ENCODE measurements around the gene TXNDC2. TPM values are rescaled to one million over a fixed set of nuclear protein-coding genes. Genes with fewer than 3 reads are reported as not detected.

TXNDC2 gene
- total RNA-seq, 2 experiments from 2014 or later: 0.30 TPM; not detected in 1

DNA sequence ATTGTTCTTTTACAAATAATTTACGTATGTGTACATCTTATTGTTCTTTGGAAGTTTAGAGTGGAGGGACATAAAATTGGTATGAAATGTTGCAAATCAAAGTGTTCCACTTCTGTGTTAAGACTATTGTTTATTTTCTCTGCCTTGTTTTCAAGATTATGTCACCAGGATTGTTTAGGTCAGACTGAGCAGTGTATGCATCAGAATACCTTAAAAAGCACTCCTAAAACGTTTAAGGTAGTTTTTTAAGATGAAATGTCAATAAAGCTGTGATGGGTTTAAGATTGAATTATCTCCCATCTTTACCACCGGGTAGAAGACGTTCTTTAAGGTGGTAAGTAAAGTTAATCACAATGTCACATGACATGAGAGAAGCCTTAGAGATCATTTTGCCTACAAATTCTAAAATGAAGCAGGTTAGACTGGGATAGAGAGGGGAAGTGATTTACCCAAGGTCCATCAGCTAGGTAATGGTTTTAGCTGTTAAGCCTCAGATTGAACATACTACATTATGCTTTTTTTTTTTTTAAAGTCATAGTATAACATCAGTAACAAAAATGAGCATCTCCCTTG, 38.7 kb downstream of the TXNDC2 start:
- Mint-ChIP-seq H3K4me3 (no peak overlapping the region), H3K36me3 (ENCODE audit: low read depth) (no peaks in the 10 kb centered on the region), H3K27me3 (no peaks in the 10 kb centered on the region), H3K27ac (no peak overlapping the region), H3K4me1 (peaks cover 42% of the 10 kb centered on the region), H3K9me3 (no peaks in the 10 kb centered on the region)
- ChIA-PET POLR2A (interaction anchor here (0.8 to 0.9 kb wide), 2 partner anchors 9 to 11 kb away, joined by 3 to 4 read pairs; partner anchors contain the start of gene VAPA), CTCF (interaction anchor here (0.7 to 1.5 kb wide), 2 partner anchors 9 to 11 kb away, joined by 3 to 5 read pairs; partner anchors contain the start of gene VAPA)
- DNase-seq: no peak

DNA sequence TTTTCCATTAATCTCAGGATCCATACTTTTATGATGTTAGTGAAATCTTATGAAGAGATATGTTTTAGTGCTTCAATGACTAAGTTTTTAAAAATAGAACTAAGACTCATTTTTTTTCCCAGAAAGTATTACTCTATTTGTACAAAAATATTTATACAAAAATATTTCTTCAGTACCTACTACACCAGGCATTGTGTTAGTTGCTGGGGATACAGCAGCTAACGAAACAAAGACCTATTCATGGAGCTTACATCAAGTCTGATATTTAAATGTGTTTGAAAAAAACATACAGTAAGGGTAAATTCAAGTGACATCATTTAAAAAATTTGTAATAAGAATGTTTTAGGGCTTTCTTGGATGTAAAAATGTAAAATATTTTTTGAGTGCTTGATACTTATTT, 39.6 kb downstream of the TXNDC2 start:
- H3K9me3 Mint-ChIP-seq: no peaks in the 10 kb centered on the region
- CTCF ChIA-PET: no interaction called here
- H3K27me3 Mint-ChIP-seq: no peaks in the 10 kb centered on the region
- H3K4me1 Mint-ChIP-seq: peaks cover 43% of the 10 kb centered on the region
- no peak overlapping the region for H3K27ac Mint-ChIP-seq
- no peak for DNase-seq
- no peak overlapping the region for H3K4me3 Mint-ChIP-seq
- no peaks in the 10 kb centered on the region for H3K36me3 Mint-ChIP-seq (ENCODE audit: low read depth)
- POLR2A ChIA-PET: interaction anchor here (1.3 kb wide), 1 partner anchor 10 kb away, joined by 6 read pairs; no protein-coding TSS in a partner anchor

GRCh38 chr18:9925795-9926194, 40.0 kb downstream of the TXNDC2 start:
- POLR2A ChIA-PET: interaction anchor here (0.9 to 1.3 kb wide), 2 partner anchors 11 to 37 kb away, joined by 3 to 6 read pairs; no protein-coding TSS in a partner anchor
- H3K27ac Mint-ChIP-seq: no peak overlapping the region
- H3K4me1 Mint-ChIP-seq: peaks cover 44% of the 10 kb centered on the region
- H3K36me3 Mint-ChIP-seq (ENCODE audit: low read depth): no peaks in the 10 kb centered on the region
- H3K27me3 Mint-ChIP-seq: no peaks in the 10 kb centered on the region
- CTCF ChIA-PET: no interaction called here
- H3K9me3 Mint-ChIP-seq: no peaks in the 10 kb centered on the region
- no peak for DNase-seq
- H3K4me3 Mint-ChIP-seq: no peak overlapping the region

DNA sequence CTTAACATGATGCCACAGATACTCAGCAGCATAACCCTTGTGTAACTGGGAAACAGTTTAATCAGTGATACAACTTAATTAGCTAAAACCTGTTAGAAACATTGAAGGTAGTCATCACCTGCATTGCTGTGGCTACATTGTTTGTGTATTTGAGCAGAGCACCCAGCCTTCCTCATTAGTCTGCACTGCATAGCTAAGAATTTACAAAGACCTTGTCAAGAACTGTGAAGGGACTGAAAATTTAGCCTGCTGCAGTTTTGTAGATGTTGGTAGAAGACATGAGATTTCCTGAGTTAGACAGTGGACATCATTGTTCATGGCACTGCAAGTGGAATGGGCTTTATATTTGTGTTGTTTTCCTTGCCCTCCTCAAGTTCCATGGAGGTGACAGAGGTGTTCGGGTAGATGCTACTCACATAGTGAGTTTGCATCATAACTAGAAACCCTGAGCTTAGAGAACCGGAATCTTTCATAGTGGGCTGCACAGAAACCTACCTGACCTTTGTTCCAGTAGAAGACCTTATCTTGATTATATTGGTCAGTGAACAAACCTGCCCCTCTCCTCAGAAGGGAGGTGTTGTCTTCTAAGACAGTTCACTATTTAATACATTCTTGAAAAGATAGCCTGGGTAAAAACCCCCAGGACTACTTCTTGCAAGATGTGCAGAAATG, 40.6 kb downstream of the TXNDC2 start:
- no peaks in the 10 kb centered on the region for H3K36me3 Mint-ChIP-seq (ENCODE audit: low read depth)
- POLR2A ChIA-PET: interaction anchor here (0.6 to 1.5 kb wide), 6 partner anchors 11 to 65 kb away, joined by 3 to 7 read pairs (median 4); partner anchors contain the start of gene VAPA
- no peak for DNase-seq
- no peak overlapping the region for H3K27ac Mint-ChIP-seq
- H3K27me3 Mint-ChIP-seq: no peaks in the 10 kb centered on the region
- H3K4me1 Mint-ChIP-seq: peaks cover 44% of the 10 kb centered on the region
- CTCF ChIA-PET: no interaction called here
- no peaks in the 10 kb centered on the region for H3K9me3 Mint-ChIP-seq
- H3K4me3 Mint-ChIP-seq: no peak overlapping the region

DNA sequence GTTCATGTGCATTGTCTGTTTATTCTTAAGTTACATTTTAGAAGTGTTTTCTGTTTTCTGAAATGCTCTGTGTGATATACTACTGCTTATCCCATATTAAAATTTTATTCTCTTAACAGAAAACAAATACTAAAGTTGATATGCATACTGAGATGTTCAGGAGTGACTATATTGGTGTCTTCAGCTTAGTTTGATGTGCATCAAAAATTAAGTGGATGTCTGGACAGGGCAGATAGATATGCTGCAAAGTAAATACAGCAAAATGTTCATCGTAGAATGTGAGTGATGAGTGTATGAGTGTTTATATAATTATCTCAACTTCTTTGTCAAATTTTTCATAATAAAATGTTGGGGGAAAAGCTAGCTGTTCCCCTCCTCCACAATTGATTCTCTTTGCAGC, 41.2 kb downstream of the TXNDC2 start:
- no peaks in the 10 kb centered on the region for H3K27me3 Mint-ChIP-seq
- no peak for DNase-seq
- no peaks in the 10 kb centered on the region for H3K9me3 Mint-ChIP-seq
- peaks cover 46% of the 10 kb centered on the region for H3K4me1 Mint-ChIP-seq
- ChIA-PET POLR2A (interaction anchor here (0.6 to 1.5 kb wide), 4 partner anchors 11 to 66 kb away, joined by 3 to 7 read pairs (median 4); partner anchors contain the start of gene VAPA), CTCF (interaction anchor here (1.0 kb wide), 1 partner anchor 12 kb away, joined by 3 read pairs; no protein-coding TSS in a partner anchor)
- no peak overlapping the region for H3K4me3 Mint-ChIP-seq
- peaks cover 2% of the 10 kb centered on the region for H3K36me3 Mint-ChIP-seq (ENCODE audit: low read depth)
- H3K27ac Mint-ChIP-seq: no peak overlapping the region

GRCh38 chr18:9927392-9928063, 41.8 kb downstream of the TXNDC2 start:
- DNase-seq: no peak
- Mint-ChIP-seq H3K27ac (no peak overlapping the region), H3K4me1 (peaks cover 40% of the 10 kb centered on the region), H3K9me3 (no peaks in the 10 kb centered on the region), H3K4me3 (no peak overlapping the region), H3K27me3 (no peaks in the 10 kb centered on the region), H3K36me3 (ENCODE audit: low read depth) (peaks cover 6% of the 10 kb centered on the region)
- CTCF ChIA-PET: interaction anchor here (1.0 kb wide), 1 partner anchor 12 kb away, joined by 3 read pairs; no protein-coding TSS in a partner anchor
- POLR2A ChIA-PET: interaction anchor here (0.7 to 1.5 kb wide), 2 partner anchors 12 to 14 kb away, joined by 4 to 7 read pairs; partner anchors contain the start of gene VAPA

DNA sequence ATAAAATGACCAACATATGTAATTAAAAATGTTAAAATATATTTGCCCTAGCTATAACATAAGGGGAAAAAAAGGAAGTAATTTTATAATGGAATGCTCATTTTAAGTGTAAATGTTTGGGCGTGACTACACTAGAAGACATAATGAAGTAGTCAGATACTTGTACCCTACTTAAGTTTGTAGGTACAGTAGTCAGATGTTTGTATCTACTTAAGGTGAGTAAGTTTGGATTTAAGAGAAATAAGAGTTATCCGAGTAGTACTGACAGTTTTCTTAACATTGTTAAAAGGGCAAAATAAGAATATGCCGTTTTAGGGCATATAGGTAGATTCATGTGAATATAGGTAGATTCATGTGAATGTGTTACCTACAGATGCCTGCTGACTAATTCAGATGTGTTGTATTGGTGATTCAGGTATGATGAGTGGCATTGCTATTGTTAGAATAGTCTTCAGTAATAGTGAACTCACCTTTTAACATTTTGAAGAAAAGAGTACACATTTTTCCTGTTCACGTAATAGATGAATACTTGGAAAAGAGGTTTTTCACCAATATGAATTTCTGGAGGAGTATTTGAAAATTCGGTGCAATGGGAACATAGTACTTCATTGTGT, 43.0 kb downstream of the TXNDC2 start:
- POLR2A ChIA-PET: no interaction called here
- CTCF ChIA-PET: no interaction called here
- H3K27ac Mint-ChIP-seq: no peak overlapping the region
- no peaks in the 10 kb centered on the region for H3K27me3 Mint-ChIP-seq
- no peak for DNase-seq
- H3K9me3 Mint-ChIP-seq: no peaks in the 10 kb centered on the region
- H3K4me3 Mint-ChIP-seq: no peak overlapping the region
- H3K36me3 Mint-ChIP-seq (ENCODE audit: low read depth): peaks cover 11% of the 10 kb centered on the region
- H3K4me1 Mint-ChIP-seq: peaks cover 33% of the 10 kb centered on the region

DNA sequence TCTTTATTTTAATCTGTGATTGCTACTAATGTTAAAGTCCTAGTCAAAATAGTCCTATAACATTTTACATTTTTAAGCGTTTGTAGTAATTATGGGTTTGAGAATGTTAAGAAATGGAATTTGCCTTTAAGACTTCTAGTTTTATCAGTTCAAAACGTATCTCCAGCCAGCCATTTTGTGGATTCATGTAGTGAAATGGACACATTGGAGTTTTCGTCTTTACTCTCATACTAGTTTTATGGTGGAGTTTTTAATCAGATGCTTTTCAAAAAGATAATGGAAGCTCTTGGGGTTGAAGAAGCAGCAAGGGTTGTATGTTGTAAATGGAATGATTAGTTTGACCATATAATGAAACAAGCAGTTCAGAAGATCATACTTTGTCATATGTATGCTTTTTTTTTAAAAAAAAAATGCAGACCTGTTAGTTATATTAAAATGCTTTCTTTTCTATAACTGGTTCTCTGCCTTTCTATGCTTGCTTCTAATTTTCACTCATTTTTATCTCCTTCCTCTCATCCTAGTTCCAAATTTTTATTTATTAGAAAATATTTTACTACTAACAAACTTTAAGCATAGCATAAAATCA, 44.6 kb downstream of the TXNDC2 start:
- no peak for DNase-seq
- H3K4me1 Mint-ChIP-seq: peaks cover 24% of the 10 kb centered on the region
- no peaks in the 10 kb centered on the region for H3K27me3 Mint-ChIP-seq
- no peak overlapping the region for H3K27ac Mint-ChIP-seq
- no peaks in the 10 kb centered on the region for H3K9me3 Mint-ChIP-seq
- H3K36me3 Mint-ChIP-seq (ENCODE audit: low read depth): peaks cover 14% of the 10 kb centered on the region
- CTCF ChIA-PET: no interaction called here
- POLR2A ChIA-PET: no interaction called here
- H3K4me3 Mint-ChIP-seq: no peak overlapping the region

- ChIA-PET CTCF (no interaction called here), POLR2A (no interaction called here)
- Mint-ChIP-seq H3K9me3 (no peaks in the 10 kb centered on the region), H3K4me3 (no peak overlapping the region), H3K4me1 (peaks cover 24% of the 10 kb centered on the region), H3K27me3 (no peaks in the 10 kb centered on the region), H3K27ac (no peak overlapping the region), H3K36me3 (ENCODE audit: low read depth) (peaks cover 14% of the 10 kb centered on the region)
- DNase-seq: no peak
Observed at GRCh38 chr18:9931146-9931545, 45.4 kb downstream of the TXNDC2 start.

DNA sequence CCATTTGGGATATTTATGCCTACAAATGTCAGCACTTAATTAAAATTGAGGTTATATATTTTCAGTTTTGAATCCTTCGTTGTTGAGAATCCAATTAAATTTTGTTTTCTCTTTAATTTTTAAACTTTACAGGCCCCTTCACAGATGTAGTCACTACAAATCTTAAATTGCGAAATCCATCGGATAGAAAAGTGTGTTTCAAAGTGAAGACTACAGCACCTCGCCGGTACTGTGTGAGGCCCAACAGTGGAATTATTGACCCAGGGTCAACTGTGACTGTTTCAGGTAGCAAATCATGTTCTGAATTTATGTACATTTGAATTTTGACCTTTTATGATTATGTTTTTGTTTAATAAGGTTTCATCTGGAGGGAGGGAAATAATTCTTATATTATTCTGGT, 45.9 kb downstream of the TXNDC2 start:
- ChIA-PET CTCF (no interaction called here), POLR2A (no interaction called here)
- DNase-seq: no peak
- H3K9me3 Mint-ChIP-seq: no peaks in the 10 kb centered on the region
- H3K27ac Mint-ChIP-seq: no peak overlapping the region
- peaks cover 18% of the 10 kb centered on the region for H3K36me3 Mint-ChIP-seq (ENCODE audit: low read depth)
- H3K4me1 Mint-ChIP-seq: peaks cover 20% of the 10 kb centered on the region
- no peak overlapping the region for H3K4me3 Mint-ChIP-seq
- no peaks in the 10 kb centered on the region for H3K27me3 Mint-ChIP-seq

DNA sequence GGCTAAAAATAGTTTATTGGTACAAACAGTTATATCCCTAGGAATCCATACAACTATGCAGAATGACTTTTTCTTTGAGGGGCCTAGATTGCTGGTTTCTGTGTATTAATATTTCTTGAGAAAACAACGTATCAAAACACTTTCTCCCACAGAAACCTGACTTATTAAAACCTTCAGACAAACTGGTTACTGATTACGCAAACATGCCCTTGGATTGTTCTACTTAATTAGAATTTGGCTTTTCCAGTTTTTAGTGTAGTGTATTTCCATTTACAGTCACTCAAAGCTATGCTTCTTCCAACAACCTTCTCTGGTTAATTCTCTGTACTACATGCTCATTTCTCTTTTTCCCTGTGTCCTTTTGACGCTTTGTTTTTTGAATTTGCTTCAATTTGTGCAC, 48.1 kb downstream of the TXNDC2 start:
- Mint-ChIP-seq H3K27ac (no peak overlapping the region), H3K4me3 (no peak overlapping the region), H3K27me3 (no peaks in the 10 kb centered on the region), H3K36me3 (ENCODE audit: low read depth) (peaks cover 33% of the 10 kb centered on the region), H3K9me3 (no peaks in the 10 kb centered on the region), H3K4me1 (peaks cover 7% of the 10 kb centered on the region)
- no peak for DNase-seq
- POLR2A ChIA-PET: no interaction called here
- CTCF ChIA-PET: no interaction called here

- POLR2A ChIA-PET: no interaction called here
Observed at GRCh38 chr18:9934274-9934673, 48.5 kb downstream of the TXNDC2 start.

More at GRCh38 chr18:9934274-9934673, 48.5 kb downstream of the TXNDC2 start:
- Mint-ChIP-seq H3K9me3 (no peaks in the 10 kb centered on the region), H3K27ac (no peak overlapping the region), H3K27me3 (no peaks in the 10 kb centered on the region), H3K36me3 (ENCODE audit: low read depth) (peaks cover 33% of the 10 kb centered on the region), H3K4me3 (no peak overlapping the region), H3K4me1 (peaks cover 5% of the 10 kb centered on the region)
- DNase-seq: no peak
- CTCF ChIA-PET: no interaction called here
